ENCODE data around the gene MTAP.

DNA sequence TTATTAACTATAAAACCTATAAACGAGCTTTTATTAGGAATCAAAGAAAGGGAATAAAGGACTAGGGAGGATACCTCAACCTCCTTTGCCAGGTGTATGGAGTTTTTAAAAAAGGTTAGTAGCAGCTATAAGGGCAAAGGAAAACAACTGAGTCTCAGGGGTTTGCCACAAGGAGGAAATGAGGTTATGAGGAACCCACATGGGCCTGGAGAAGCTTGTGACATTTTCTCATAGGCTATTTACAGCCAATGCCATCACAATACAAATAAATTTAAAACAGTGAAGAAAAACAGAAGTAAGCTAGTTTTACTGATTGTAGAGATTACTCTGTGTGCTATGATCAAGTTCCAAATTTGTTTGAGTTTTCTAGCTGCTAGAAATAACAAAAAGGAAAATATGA is 99.1 kb downstream of the MTAP start:
- TF ChIP-seq SUZ12 (IDR thresholded peaks at IDR 0.05; ENCODE audit: extremely low read depth, insufficient read depth, insufficient read length) = no peak
- no peak for TF ChIP-seq ZNF274 (IDR thresholded peaks at IDR 0.05; ENCODE audit: low read depth, low read length)
